Posterior cingulate gyrus (tissue), 11 donors: ENCODE measurements around the gene NRP1.
"Not testable (repeated sequence)": the region's sequence is repeated elsewhere in the genome, so short reads cannot be mapped to it uniquely, and the experiment has no call there.

Experiments used
- DNase-seq, 10 donors: peaks; one replicate each; pipeline versions ENCODE4 v3.0.0 to v3.0.0-alpha.2; 2020 to 2021; ENCODE audit warnings: mixed read lengths in 3 of 10
- intact Hi-C: fragments of 100-400 bp; cut with DNase I; formaldehyde crosslinking; loops from one replicate; pipeline ENCODE4 v1.15.1; 2023

The NRP1 gene

DNA sequence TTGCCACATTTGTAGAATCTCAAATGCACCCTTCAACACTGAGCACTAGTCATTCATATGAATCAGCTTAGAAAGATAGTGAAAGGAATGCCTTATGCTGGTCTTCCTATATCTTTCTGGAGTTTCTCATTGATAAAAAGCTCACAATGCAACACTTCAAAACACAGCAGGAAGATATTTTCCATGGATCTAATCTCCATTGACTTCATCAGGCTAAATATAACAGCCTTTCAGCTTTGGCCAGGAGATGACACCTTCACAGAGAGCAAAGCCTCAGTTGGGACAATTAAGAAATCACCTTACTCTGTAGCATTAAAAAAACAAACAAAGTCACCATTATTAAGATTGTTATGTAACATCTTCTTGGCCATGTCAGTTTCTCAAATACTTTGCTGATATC, 6.7 kb downstream of the NRP1 start:
- no peak for DNase-seq
- intact Hi-C loops = no loop called here

DNA sequence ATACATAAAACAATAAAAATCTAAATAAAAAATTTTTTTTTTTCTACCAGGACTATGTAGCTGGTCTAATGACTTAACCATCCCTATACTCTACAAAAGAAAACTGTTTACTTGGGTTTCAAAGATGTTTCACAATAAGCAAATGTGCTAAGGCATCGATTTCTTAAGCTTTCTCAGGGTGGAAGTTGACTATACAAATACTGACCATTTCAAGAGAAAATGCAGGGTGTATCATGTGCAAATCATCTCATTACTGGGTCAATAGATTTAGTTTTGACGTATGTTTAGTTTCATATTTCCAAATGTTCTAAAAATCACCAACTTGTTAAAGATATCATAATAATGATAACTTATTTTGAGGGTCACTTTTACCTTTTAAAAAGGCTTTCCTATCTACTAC, 7.5 kb downstream of the NRP1 start:
- intact Hi-C loops = no loop called here
- DNase-seq = no peak

DNA sequence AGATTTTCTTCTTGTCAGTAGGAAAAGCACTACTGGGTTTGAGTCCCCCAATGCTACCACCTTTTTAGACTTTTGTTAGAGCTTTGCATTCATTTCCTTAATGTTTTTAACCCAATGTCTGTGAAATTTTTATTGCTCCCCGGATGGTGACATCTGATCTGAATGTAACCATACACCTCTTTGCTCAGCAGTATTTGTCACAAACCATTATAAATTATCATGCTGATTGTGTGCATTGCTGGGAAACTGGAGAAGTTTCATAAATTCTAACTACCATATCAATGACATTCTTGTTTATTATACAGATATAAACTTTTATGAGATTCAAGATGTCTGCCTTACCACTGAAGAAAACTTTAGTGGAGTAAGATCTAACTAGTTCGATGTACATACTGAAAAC, 8.5 kb downstream of the NRP1 start:
- no peak for DNase-seq
- intact Hi-C loops = no loop called here

DNA sequence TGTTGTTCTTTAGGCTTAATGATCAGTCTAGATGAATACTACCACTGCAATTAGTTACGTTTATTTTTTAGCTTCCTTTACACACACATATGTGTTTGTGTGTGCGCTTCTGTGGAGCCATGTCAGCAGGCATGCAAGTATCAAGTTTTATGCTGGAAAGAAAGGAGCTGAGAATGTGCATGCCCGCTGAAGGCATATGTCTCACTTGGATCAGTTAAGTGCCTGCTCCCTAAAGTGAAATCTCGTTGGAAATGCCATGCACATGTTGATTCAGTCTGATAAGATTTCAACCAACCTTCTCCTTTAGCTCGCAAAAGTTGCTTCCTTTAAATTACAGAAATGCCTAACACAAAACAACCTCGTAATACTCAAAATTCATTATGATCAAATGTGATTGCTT, 10.7 kb downstream of the NRP1 start:
- intact Hi-C loops = no loop called here
- no peak for DNase-seq

GRCh38 chr10:33321516-33321915, 13.0 kb downstream of the NRP1 start:
- intact Hi-C loops = no loop called here
- DNase-seq = no peak

DNA sequence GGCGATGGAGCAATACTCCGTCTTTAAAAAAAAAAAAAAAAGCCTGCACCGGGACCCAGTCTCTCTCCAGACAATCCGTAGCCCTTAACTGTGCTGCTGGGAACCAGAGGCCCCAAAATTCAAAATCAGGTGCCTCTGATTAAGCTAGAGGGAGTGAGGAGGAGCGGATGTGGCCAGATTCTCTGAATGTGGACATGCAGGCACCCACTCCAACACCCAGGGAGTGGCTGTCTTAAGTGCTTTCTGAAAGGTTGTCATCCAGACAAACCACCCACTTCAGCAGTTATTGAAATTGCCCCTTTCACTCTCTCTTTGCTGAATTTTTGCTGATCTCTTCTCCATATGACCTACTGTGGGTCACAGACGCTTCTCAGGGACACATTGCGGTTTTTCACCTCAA, 14.2 kb downstream of the NRP1 start:
- intact Hi-C loops = no loop called here
- no peak for DNase-seq

GRCh38 chr10:33315891-33316290, 18.6 kb downstream of the NRP1 start:
- no peak for DNase-seq
- intact Hi-C loops = no loop called here

DNA sequence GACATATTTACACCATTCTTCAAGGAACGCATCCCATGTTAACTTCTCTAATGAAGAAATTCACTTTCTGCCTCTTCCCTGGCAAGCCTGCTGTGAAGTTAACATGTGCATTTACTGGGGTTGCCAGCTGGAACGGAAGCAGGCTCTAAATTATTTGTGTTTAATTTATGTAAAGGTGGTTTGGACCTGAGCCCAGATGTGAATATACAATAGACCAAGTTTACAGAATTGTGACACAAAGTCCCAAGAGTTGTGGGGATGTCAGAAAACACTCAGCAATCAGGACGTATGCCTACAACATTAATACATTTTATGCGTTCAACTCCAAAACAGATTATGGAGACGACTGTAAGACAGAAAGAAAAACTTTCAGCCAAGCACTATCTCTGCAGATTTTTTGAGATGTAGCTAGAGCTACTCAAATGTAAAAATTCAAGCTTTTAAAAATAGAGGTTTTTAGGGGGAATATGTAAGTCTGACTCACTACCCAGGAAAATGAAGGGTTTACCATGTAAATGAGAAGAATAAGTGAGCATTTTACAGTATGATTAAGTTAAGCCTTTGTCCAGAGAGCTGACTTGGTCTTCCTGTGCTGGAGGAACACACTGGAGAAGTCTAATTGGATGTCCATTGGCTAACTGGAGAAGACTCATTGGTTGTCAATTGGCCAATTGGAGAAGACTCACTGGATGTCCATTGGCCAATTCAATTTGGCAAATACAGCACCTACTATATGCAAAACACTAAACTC, 19.5 kb downstream of the NRP1 start:
- DNase-seq = no peak
- intact Hi-C loops = no loop called here

GRCh38 chr10:33311640-33312039, 22.8 kb downstream of the NRP1 start:
- intact Hi-C loops = no loop called here
- DNase-seq = no peak

GRCh38 chr10:33310853-33311252, 23.6 kb downstream of the NRP1 start:
- DNase-seq = no peak
- intact Hi-C loops = no loop called here

- intact Hi-C loops = no loop called here
- no peak for DNase-seq
These were observed 25.1 kb downstream of the NRP1 start for GRCh38 chr10:33309406-33309805.

DNA sequence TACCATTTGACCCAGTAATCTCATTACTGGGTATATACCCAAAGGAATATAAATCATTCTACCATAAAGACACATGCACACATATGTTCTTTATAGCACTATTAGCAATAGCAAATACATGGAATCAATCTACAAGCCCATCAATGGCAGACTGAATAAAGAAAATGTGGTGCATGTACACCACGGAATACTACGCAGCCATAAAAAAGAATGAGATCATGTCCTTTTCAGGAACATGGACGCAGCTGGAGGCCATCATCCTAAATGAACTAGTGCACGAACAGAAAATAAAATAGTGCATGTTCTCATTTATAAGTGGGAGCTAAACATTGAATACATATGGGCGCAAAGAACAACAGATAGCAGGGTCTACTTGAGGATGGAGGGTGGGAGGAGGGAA, 26.6 kb downstream of the NRP1 start:
- DNase-seq = no peak
- intact Hi-C loops = no loop called here

GRCh38 chr10:33306701-33307519, 27.6 kb downstream of the NRP1 start:
- intact Hi-C loops = no loop called here
- no peak for DNase-seq

DNA sequence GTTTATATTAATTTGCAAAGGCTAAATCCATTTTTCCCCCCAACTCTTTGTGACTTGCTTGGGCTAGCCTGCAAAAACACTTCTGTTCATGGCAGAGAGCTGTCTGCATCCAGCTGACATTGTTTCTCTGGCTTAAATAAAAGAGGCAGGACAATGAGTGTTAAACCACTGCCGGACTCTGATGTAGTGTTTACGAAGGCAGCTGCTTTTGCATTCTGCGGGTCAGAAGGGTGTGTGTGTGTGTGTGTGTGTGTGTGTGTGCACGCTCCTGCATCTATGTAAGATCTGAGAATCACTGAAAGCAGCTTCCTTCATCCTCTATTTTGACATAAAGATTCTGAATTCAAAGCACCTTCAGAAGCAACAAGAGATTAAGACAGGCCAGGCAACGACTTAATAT, 28.3 kb downstream of the NRP1 start:
- intact Hi-C loops = no loop called here
- no peak for DNase-seq

- intact Hi-C loops = no loop called here
- DNase-seq = no peak
These were observed 29.8 kb downstream of the NRP1 start for GRCh38 chr10:33304423-33305225.

DNA sequence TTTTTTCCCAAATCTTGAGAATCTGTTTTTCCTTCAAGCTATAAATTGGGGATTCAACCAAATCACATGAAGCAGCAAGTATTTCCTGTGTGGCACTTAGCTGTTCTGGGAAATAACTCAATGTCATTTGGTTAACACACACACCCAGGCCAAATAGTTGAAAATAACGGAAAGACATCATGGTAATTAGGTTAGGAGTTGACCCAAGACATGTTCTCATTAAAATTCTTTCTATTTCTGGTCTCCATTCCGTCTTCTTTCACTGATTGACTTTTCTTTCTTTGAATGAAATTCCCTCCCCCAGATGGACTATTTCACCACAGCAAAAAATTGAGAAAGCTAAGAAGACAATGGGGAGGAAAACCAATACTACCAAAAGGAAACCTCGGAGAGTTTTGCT, 30.5 kb downstream of the NRP1 start:
- DNase-seq = no peak

GRCh38 chr10:33302208-33302829, 32.1 kb downstream of the NRP1 start:
- intact Hi-C loops = no loop called here
- peak in 2 of 10 donors; percentile 12 to 14 for DNase-seq

More for the DNA sequence above, 30.5 kb downstream of the NRP1 start:
- intact Hi-C loops = no loop called here

- intact Hi-C loops = no loop called here
- DNase-seq = no peak
These were observed 33.2 kb downstream of the NRP1 start for GRCh38 chr10:33301097-33301789.

DNA sequence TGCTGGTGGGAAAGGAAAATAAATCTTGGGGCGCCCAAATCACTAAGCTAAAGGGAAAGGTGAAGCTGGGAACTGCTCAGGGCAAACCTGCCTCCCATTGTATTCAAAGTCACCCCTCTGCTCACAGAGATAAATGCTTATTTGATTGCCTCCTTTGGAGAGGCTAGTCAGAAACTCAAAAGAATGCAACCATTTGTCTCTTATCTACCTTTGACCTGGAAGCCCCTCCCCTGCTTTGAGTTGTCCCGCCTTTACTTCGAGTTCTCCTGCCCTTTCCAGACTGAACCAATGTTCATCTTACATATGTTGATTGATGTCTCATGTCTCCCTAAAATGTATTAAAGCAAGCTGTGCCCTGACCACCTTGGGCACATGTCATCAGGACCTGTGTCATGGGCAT, 33.9 kb downstream of the NRP1 start:
- DNase-seq, intact Hi-C loops: not testable (repeated sequence)

DNA sequence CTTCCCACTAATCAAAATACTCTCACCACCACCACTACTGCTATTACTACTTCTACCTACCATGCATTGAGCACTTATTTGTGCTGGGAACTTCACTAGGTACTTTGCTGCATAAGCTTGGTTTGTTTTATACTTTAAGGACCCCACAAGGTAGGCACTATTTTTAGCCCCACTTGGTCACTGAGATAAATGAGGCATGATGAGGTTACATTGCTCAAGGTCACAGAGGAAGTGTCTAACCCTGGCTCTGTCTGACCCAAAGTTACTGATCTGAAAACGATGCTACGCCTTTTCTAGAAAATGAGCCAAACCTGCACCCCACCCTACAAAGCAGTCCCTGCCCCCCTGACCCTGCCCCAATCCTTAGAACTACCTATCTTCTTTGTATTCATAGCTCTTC, 35.6 kb downstream of the NRP1 start:
- intact Hi-C loops = no loop called here
- no peak for DNase-seq
